Measurements from ENCODE around the gene GRP.

DNA sequence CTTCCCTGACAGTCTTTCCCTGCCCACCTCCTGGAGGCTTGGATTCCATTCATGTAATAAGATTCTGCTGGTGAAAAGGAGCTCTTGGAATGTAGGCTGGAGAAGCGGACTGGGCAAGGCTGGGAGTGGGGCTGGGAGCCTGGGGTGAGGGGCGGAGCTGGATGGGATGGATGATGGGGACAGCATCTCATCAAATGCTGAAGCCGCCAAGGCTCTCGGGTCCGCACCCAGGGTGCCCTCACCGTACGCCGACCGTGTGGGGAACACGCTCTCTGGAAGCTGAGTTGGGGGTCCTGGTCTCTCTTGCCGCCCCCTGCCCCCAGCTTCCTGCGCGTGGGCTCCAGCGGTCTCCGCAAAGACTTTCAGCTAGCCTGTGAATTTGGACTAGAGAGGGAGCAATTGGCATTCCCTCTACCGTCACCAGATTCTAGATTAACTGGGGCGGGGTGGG lies 44.2 kb downstream of the GRP start:
- TF ChIP-seq, protein P1, sequence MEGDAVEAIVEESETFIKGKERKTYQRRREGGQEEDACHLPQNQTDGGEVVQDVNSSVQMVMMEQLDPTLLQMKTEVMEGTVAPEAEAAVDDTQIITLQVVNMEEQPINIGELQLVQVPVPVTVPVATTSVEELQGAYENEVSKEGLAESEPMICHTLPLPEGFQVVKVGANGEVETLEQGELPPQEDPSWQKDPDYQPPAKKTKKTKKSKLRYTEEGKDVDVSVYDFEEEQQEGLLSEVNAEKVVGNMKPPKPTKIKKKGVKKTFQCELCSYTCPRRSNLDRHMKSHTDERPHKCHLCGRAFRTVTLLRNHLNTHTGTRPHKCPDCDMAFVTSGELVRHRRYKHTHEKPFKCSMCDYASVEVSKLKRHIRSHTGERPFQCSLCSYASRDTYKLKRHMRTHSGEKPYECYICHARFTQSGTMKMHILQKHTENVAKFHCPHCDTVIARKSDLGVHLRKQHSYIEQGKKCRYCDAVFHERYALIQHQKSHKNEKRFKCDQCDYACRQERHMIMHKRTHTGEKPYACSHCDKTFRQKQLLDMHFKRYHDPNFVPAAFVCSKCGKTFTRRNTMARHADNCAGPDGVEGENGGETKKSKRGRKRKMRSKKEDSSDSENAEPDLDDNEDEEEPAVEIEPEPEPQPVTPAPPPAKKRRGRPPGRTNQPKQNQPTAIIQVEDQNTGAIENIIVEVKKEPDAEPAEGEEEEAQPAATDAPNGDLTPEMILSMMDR (IDR thresholded peaks at IDR 0.05), result no peak
- no peak for TF ChIP-seq POLR2A (IDR thresholded peaks at IDR 0.05)
